NCI-H82 (cell line): ENCODE measurements around the gene LMO7.

Experiments
- DNase-seq: peaks from one replicate; lab custom pipeline; 2025; lab: John Stamatoyannopoulos, UW

Gene LMO7

GRCh38 chr13:75843991-75844390, 207.9 kb downstream of the LMO7 start:
- no peak for DNase-seq

DNA sequence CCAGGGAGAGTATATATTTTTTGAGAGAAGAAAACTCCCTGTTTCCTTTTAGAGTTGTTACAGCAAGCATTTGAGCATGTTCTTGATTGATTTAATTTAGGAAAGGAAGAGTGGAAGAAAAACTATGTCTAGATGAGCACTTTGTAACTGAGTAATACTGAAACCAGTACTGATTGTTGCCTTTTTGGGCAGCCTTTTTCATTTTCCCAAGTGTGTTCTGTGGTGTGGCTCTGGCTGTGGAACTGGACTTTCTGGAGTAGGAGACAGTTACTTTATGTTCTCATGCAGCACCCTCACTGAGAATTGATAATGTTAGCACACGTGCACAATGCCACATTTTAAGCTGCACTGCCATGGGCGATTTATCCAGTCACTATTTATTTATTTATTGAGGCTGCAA, 211.5 kb downstream of the LMO7 start:
- DNase-seq, result no peak

GRCh38 chr13:75850916-75851315, 214.8 kb downstream of the LMO7 start:
- DNase-seq, result no peak

GRCh38 chr13:75855216-75855615, 219.1 kb downstream of the LMO7 start:
- DNase-seq, result no peak

GRCh38 chr13:75855847-75856246, 219.7 kb downstream of the LMO7 start:
- DNase-seq, result no peak

GRCh38 chr13:75857291-75857690, 221.2 kb downstream of the LMO7 start:
- DNase-seq, result no peak

DNA sequence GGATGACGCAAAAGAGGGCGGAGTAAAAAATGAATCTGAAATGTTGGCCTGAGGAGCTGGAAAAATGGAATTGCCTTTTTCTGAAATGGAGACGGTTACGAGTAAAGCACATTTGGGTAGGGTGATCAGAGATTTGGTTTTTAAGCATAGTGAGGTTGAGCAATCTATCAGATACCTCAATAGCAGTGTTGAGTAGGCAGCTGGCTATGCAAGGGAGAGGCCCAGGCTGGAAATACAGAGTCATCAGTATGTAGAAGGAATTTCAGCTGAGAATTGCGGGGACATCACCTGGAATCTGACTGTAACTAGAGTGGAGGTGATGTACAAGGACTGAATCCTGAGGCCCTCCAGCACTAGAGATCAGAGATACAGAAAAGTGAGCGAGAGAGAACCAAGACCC, 224.8 kb downstream of the LMO7 start:
- no peak for DNase-seq

DNA sequence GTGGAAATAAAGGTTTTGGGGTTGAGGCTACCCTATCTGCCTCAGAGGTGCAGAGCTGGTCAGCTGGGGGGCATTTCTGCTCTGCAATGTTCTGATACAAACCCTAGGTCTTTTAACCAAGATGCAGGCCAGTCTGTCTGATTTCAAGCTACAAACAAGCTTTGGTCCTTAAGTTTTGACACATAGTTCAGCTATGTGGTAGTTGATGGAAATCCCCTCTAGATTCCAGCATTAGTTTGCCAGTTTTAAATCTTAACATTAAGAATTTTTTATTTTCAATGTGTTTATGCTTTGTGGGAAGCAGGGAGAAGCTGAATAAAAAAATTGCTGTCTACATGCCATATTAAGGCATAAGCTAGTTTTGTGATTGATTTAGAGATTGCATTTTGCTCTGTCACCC, 225.7 kb downstream of the LMO7 start:
- no peak for DNase-seq

- no peak for DNase-seq
Measured at GRCh38 chr13:75864718-75865117, 228.6 kb downstream of the LMO7 start.

DNA sequence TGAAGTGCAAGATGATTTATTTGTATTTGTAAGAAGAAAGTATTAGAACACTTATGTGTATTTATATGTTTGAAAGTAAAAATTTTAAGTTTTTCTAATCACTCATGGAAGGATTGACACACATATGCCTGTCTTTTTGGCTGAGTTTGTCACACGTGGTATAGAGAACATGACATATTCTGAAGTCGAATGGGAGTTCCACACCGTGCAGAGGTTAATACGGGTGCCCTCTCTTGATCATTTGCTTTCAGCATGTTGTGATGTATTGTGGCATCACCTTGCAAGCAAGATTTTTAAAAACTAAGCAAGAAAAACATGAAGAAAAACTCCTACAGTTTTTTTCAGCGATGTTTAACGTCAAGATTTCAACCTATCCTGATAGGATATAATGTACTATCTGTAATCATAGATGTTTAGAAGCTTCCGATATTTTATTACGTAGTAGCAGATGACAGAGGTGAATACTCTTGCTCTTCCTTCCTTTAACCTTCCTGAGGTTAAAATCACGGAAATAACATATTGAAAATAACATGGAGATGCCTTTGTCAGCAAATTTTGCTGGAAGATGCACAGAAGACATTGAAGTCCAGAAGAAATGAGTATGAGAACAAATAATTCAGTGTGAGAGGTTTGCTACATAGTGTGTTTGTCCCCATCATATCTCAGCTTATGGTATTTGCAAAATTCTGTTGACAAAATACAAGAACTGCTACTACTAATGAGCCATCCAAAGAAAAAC, 231.4 kb downstream of the LMO7 start:
- DNase-seq, result no peak

- DNase-seq, result no peak
Measured at GRCh38 chr13:75869981-75870380, 233.9 kb downstream of the LMO7 start.

GRCh38 chr13:75870397-75870903, 234.3 kb downstream of the LMO7 start:
- peak; percentile 54 for DNase-seq

GRCh38 chr13:75871059-75871458, 234.9 kb downstream of the LMO7 start:
- DNase-seq, result no peak

DNA sequence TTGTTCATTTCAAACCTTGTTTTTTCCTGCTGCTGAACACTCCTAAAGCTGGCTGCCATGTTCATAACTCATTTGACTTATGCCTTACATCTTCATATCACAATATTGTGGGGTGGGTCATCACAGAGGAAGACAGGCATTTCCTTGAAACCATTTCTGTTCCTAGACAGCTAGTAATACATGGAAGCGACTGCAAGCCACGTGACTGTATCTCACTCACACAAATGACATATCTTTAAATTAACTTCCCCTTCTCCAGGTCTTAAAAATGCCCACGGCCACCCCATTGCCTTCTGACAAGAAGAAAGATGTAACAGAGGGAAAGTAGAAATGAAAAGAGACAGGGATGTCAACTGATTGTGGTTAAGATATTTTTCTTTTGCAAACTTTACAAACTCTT, 236.8 kb downstream of the LMO7 start:
- no peak for DNase-seq

DNA sequence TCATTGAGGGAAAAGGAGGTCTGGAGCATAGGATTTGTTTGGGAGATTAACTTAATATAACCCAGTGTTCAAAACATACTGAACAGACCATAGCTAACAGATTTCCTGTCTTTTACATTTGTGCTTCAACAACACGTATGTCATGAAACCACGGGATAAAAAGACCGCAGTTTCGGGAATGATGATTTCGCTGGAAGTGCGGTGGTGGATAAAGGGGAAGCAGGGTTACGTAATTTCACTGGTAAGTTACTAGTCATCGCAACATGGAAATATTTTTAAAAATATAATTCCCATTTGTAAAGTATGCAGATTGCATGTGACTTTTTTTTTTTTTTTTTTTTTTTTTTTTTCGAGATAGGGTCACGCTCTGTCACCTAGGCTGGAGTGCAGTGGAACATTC, 237.4 kb downstream of the LMO7 start:
- no peak for DNase-seq

DNA sequence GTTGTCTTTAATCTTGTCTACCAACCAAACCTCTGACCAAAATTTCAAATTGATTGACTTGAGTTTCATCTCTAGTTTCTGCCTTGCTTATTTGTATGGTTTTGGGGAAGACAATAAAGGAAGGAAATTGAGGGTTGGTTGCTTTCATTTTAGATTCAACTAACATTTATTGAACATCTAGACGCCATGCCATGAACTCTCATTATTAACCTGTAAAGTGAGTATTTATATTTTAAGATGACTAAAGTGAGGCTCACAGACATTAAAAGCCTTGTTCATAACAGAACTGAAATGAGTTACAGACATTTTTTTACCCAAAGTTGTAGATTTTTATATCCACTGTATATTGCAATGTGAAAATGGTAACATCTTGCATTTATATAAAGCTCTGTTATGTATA, 239.3 kb downstream of the LMO7 start:
- DNase-seq, result no peak

DNA sequence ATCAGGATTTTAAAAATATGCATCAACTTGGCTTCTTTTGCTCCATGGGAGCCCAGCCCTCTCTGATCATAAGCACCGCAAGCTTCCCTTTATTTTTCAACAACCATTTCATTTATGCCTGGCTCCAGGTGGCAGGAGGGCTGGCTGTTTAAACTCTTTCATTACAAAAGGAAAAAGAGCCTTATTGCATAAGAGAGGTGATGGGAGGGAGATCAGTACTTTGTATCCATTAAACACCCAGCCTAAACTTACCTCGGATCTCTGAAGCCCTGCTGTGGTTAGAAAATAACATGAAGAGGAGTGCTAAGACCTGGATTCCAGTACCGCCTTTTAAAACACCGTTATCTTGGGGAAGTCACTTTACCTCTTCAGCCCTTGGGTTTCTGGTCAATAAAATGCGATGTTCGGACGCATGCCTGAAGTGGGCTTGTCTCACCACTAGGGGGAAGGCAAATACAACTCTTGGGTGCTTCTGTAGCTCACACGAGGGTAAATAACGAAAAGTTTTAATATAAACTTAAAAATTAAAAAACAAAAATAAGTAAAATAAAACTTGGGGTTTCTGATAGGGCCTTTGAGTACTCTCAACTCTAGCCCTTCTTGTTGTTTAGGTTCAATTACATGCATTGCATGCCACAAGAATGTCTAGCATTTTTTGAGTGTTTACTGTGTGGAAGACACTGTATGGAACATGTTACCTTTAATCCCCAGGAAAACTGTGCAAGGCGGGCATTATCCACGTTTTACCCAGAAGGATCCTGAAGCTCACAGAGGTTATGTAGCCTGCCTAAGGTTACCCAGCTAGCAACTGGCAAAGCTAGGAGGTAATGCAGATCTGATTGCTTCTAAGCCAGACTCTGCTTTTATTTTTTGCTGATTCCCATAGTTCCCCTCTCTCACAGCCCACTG, 240.3 kb downstream of the LMO7 start:
- DNase-seq, result peak; percentile 86

GRCh38 chr13:75877071-75877470, 240.9 kb downstream of the LMO7 start:
- no peak for DNase-seq

DNA sequence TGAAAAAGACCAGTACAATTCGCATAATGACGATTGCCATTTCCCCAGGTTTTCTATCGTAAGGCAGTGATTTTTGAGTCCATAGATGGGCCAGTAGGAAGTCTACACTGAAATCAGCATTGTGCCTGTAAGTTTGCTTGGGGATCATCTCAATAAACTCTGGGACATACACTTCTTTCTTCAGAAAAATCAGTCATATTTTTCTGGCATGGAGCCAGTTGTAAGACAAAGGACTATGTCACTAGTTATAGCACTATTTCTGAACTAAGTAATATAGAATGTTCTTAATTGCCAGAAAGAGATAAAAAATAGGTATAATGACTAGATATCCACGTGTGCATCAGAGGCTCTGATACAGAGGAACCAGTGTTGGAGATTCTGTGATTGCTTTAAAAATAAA, 243.5 kb downstream of the LMO7 start:
- DNase-seq, result no peak

DNA sequence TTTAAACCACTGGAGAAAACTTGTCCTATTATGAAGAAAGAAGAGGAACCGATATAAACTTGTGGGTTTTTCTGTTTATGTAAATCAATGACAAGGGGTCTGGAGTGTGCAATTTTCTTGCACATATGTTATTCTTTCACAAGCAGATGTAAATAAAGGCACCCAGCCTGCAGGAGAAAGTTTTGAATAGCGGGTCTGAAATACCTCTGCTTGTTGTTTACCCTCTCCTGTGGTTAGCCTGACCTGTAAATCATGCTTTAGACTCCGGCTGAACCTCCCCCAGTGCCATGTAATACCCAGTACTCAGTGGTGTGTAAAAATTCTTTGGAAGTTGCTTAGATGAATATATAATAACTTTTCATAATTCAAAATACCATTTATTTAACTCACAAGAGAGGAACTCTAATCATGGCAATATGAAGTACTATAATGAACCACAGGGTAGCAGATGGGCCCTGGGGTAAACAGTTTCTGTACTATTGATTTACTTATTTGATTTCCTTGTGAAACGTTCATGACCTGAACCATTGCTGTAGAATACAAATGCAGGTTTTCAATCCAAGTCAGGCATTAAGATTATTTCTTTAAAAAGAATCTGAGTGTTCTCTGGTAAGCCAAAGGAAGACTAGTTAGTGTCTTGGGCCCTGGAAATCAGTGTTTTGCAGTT, 245.1 kb downstream of the LMO7 start:
- no peak for DNase-seq

- DNase-seq, result no peak
Measured at GRCh38 chr13:75882261-75882660, 246.1 kb downstream of the LMO7 start.

GRCh38 chr13:75889427-75889826, 253.3 kb downstream of the LMO7 start:
- peak; percentile 94 for DNase-seq

GRCh38 chr13:75895168-75895567, 259.0 kb downstream of the LMO7 start:
- DNase-seq, result no peak
